B cell (primary cell): ENCODE data around the gene GLMN. TPM values are rescaled to one million over a fixed set of nuclear protein-coding genes. Genes with fewer than 3 reads are reported as not detected.

Experiments
- ATAC-seq: fragments of 200-7000 bp; cut with Tn5 transposase; one replicate; pipeline ENCODE4 v1.10.0; 2021; ENCODE audit warnings: low read depth, mild to moderate bottlenecking, moderate number of reproducible peaks, moderate library complexity
- CTCF ChIA-PET: fragments of 350-600 bp; sonication (Branson Sonifier 250); formaldehyde crosslinking; loops from one replicate; lab custom pipeline; 2021; ENCODE audit warnings: antibody characterized with exemption, inconsistent platforms; lab: Charles Lee
- POLR2A ChIA-PET: fragments of 350-600 bp; sonication (Branson Sonifier 250); formaldehyde crosslinking; loops from one replicate; lab custom pipeline; 2021; ENCODE audit warnings: antibody characterized with exemption; lab: Charles Lee
- DNase-seq: peaks from one replicate; pipeline ENCODE4 v3.0.0; 2013
- H2AFZ ChIP-seq: 2 replicates; pipeline ENCODE4 v1.6.1; 2012; ENCODE audit warnings: mild to moderate bottlenecking, low read depth, low read length; ENCODE audit not compliant: insufficient read depth, poor library complexity, severe bottlenecking
- H3K27ac ChIP-seq, 2 donors: 1 replicate in 1 of 2; 2 replicates in 1 of 2; pipeline ENCODE4 v1.5.1; 2012 to 2013; ENCODE audit warnings: low read length in 2 of 2, mild to moderate bottlenecking in 2 of 2, moderate library complexity in 1 of 2
- H3K27me3 ChIP-seq, 4 experiments: fragments of 200-600 bp in 1 of 4; sonication (generic) in 1 of 4; replicated peaks in 1 of 4; 1 replicate in 2 of 4; 2 replicates in 2 of 4; pipeline versions ENCODE4 v1.6.1 to v1.7.0; 2013 to 2016; ENCODE audit warnings: low read length in 3 of 4, mild to moderate bottlenecking in 2 of 4, mixed read lengths in 1 of 4, moderate library complexity in 1 of 4; ENCODE audit not compliant: insufficient read depth in 4 of 4, control insufficient read depth in 3 of 4; ENCODE audit errors: control extremely low read depth in 1 of 4
- H3K36me3 ChIP-seq, 2 experiments: replicated peaks in 1 of 2; 1 replicate in 1 of 2; 2 replicates in 1 of 2; pipeline versions ENCODE4 v1.6.1 to v1.7.1; 2013; ENCODE audit warnings: low read length in 1 of 2; ENCODE audit not compliant: insufficient read depth in 2 of 2, control insufficient read depth in 1 of 2; ENCODE audit errors: control extremely low read depth in 1 of 2, extremely low read depth in 1 of 2
- H3K4me1 ChIP-seq, 2 donors: fragments of 200-600 bp in 1 of 2; sonication (generic) in 1 of 2; 1 replicate in 1 of 2; 2 replicates in 1 of 2; pipeline versions ENCODE4 v1.5.1 to v1.6.1; 2013 to 2017; ENCODE audit warnings: low read length in 2 of 2; ENCODE audit not compliant: control insufficient read depth in 2 of 2, insufficient read depth in 2 of 2
- H3K4me2 ChIP-seq: replicated peaks from 2 replicates; pipeline ENCODE3; 2012; ENCODE audit warnings: mild to moderate bottlenecking, low read depth, low read length; ENCODE audit not compliant: poor library complexity, severe bottlenecking
- H3K4me3 ChIP-seq, 5 experiments: fragments of 200-600 bp in 1 of 5; sonication (generic) in 1 of 5; 1 replicate in 3 of 5; 2 replicates in 2 of 5; pipeline versions ENCODE4 v1.5.1 to v1.7.0; 2011 to 2016; ENCODE audit warnings: low read length in 4 of 5, mild to moderate bottlenecking in 4 of 5, low read depth in 2 of 5, control low read depth in 1 of 5, moderate library complexity in 1 of 5; ENCODE audit not compliant: insufficient read depth in 1 of 5; ENCODE audit errors: control extremely low read depth in 1 of 5, extremely low read depth in 1 of 5
- H3K79me2 ChIP-seq: fragments of 200-600 bp; sonication (generic); one replicate; pipeline ENCODE4 v1.6.0; 2016; ENCODE audit warnings: low read length; ENCODE audit not compliant: control insufficient read depth, insufficient read depth
- H3K9ac ChIP-seq: fragments of 200-600 bp; sonication (generic); 2 replicates; pipeline ENCODE4 v1.6.1; 2017; ENCODE audit warnings: mild to moderate bottlenecking, low read length, moderate library complexity
- H3K9me3 ChIP-seq, 3 donors: one replicate each; pipeline versions ENCODE4 v1.6.1 to v1.7.1; 2013; ENCODE audit warnings: low read length in 2 of 3; ENCODE audit not compliant: control insufficient read depth in 2 of 3, insufficient read depth in 1 of 3; ENCODE audit errors: control extremely low read depth in 1 of 3
- H4K20me1 ChIP-seq: 2 replicates; pipeline ENCODE4 v1.6.0; 2012; ENCODE audit warnings: mild to moderate bottlenecking, low read length; ENCODE audit not compliant: insufficient read depth, control insufficient read depth, poor library complexity, severe bottlenecking
- H3K27ac Mint-ChIP-seq: one replicate; pipeline ENCODE4 v1.8.0; 2021; ENCODE audit warnings: mixed read lengths
- H3K27me3 Mint-ChIP-seq: one replicate; pipeline ENCODE4 v1.8.0; 2021; ENCODE audit warnings: mixed read lengths
- H3K4me1 Mint-ChIP-seq: one replicate; pipeline ENCODE4 v1.8.0; 2021; ENCODE audit warnings: mixed read lengths
- H3K4me3 Mint-ChIP-seq: one replicate; pipeline ENCODE4 v1.8.0; 2021; ENCODE audit warnings: mixed read lengths
- H3K9me3 Mint-ChIP-seq: one replicate; pipeline ENCODE4 v1.8.0; 2022; ENCODE audit warnings: mixed read lengths; ENCODE audit not compliant: insufficient read depth
- EZH2 ChIP-seq: IDR thresholded peaks from 2 replicates; pipeline ENCODE4 v1.6.1; 2012; ENCODE audit warnings: borderline replicate concordance, low read depth, mild to moderate bottlenecking, moderate library complexity, low read length; ENCODE audit not compliant: insufficient read depth, poor library complexity, severe bottlenecking
- WGBS: methylation state at CpG from one replicate; pipeline ENCODE4 v1.1.5; 2013; ENCODE audit warnings: missing lambda C conversion rate; ENCODE audit not compliant: insufficient coverage; 5-methylcytosine and 5-hydroxymethylcytosine counted together
- intact Hi-C: fragments of 100-400 bp; cut with micrococcal nuclease; formaldehyde crosslinking; loops from one replicate; pipeline ENCODE4 v1.10.0; 2022
- polyA plus RNA-seq: library from polyadenylated mRNA; depleted of rRNA; stranded (reverse); fragments of >200 nt; gene quantifications from 2 replicates; pipeline ENCODE4 v1.2.3, GENCODE V29; 2012
- total RNA-seq, 2 donors: library from RNA; stranded (reverse); fragments of 120-200 nt in 1 of 2; gene quantifications; 1 replicate in 1 of 2; 2 replicates in 1 of 2; pipeline versions ENCODE4 v1.2.3 to v1.2.4, GENCODE V29; 2013 to 2022
- TF ChIP-seq, protein P1 (sequence below): fragments of 200-600 bp; IDR thresholded peaks from one replicate; pipeline ENCODE4 v1.8.0; 2022; ENCODE audit warnings: antibody characterized with exemption, mild to moderate bottlenecking

Gene GLMN
- total and polyA plus RNA-seq, 2 donors (not counting 1 experiment from before 2014, with no cell fraction given): 2.8 to 13.6 TPM

DNA sequence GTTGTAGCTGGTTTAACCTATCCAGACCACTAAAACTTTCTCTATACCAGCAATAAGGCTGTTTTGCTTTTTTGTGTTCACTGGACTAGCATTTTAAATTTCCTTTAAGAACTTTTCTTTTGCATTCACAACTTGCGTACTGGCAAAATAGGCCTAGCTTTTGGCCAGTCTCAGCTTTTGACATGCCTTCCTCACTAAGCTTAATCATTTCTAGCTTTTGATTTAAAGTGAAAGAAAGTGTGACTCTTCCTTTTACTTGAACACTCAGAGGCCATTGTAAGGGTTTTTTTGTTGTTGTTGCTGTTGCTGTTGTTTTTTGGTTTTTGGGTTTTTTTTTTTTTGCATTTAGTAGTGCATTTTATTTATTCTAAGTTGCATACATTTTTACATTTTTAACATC is 15.2 kb upstream of the GLMN start:
- no peak overlapping the region for H3K27ac ChIP-seq
- H2AFZ ChIP-seq: no peak overlapping the region
- DNase-seq: no peak
- H3K9me3 Mint-ChIP-seq: no peaks in the 10 kb centered on the region
- H3K4me1 ChIP-seq: no peaks in the 10 kb centered on the region
- no peak overlapping the region for H3K4me3 ChIP-seq
- intact Hi-C loops: no loop called here
- ChIA-PET POLR2A (no interaction called here), CTCF (interaction anchor here (0.7 to 1.5 kb wide), 2 partner anchors 23 to 67 kb away, joined by 4 read pairs; no protein-coding TSS in a partner anchor)
- no peak overlapping the region for H3K9ac ChIP-seq
- no peaks in the 10 kb centered on the region for H3K79me2 ChIP-seq
- no peaks in the 10 kb centered on the region for H3K27me3 Mint-ChIP-seq
- H3K27ac Mint-ChIP-seq: no peak overlapping the region
- no CpG with 5 or more reads among the region's 1 CpG for WGBS
- H3K27me3 ChIP-seq: no peaks in the 10 kb centered on the region
- no peak overlapping the region for H3K4me2 ChIP-seq
- no peak for TF ChIP-seq EZH2
- TF ChIP-seq, protein P1, sequence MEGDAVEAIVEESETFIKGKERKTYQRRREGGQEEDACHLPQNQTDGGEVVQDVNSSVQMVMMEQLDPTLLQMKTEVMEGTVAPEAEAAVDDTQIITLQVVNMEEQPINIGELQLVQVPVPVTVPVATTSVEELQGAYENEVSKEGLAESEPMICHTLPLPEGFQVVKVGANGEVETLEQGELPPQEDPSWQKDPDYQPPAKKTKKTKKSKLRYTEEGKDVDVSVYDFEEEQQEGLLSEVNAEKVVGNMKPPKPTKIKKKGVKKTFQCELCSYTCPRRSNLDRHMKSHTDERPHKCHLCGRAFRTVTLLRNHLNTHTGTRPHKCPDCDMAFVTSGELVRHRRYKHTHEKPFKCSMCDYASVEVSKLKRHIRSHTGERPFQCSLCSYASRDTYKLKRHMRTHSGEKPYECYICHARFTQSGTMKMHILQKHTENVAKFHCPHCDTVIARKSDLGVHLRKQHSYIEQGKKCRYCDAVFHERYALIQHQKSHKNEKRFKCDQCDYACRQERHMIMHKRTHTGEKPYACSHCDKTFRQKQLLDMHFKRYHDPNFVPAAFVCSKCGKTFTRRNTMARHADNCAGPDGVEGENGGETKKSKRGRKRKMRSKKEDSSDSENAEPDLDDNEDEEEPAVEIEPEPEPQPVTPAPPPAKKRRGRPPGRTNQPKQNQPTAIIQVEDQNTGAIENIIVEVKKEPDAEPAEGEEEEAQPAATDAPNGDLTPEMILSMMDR: no peak
- ATAC-seq: no peak
- no peaks in the 10 kb centered on the region for H3K9me3 ChIP-seq
- H3K4me3 Mint-ChIP-seq: no peak overlapping the region
- peaks cover 7% of the 10 kb centered on the region in 2 experiments for H3K36me3 ChIP-seq
- no peaks in the 10 kb centered on the region for H4K20me1 ChIP-seq
- H3K4me1 Mint-ChIP-seq: no peaks in the 10 kb centered on the region

DNA sequence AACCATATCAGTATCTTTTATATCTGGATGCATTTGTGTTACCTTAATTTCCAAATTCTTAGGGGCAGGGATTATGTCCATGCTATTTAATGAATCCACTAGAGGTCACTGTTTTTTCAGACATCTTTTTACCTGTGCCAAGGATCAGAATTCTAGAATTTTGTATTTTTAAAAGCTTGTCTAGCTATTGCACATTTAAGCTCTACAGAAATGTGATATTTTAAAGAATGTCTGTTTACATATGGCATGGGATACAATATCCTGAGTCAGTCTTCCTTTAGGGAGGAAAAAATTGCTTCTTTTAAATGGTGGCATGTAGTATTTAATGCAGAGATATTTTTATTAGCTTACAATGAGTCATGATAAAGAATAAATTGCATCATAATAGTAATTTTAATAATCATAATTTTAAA is 11.4 kb upstream of the GLMN start:
- Mint-ChIP-seq H3K27ac (no peak overlapping the region), H3K4me3 (no peak overlapping the region), H3K27me3 (no peaks in the 10 kb centered on the region), H3K4me1 (no peaks in the 10 kb centered on the region), H3K9me3 (no peaks in the 10 kb centered on the region)
- no peaks in the 10 kb centered on the region for H3K79me2 ChIP-seq
- H3K4me3 ChIP-seq: no peak overlapping the region
- H2AFZ ChIP-seq: no peak overlapping the region
- ATAC-seq (no peak), DNase-seq (peak; percentile 26)
- no peaks in the 10 kb centered on the region for H3K9me3 ChIP-seq
- no peaks in the 10 kb centered on the region for H3K27me3 ChIP-seq
- H4K20me1 ChIP-seq: no peaks in the 10 kb centered on the region
- peaks cover 9 to 26% of the 10 kb centered on the region in 2 experiments for H3K36me3 ChIP-seq
- POLR2A ChIA-PET: no interaction called here
- CTCF ChIA-PET: interaction anchor here (0.6 to 3.5 kb wide), 19 partner anchors 9 to 695 kb away, joined by 3 to 20 read pairs (median 4); partner anchors contain the start of genes GLMN, RPAP2 and RPL5
- H3K4me2 ChIP-seq: no peak overlapping the region
- intact Hi-C loops: loop anchor here (1.0 kb wide), 3 partner anchors 289 to 508 kb away; no protein-coding TSS in a partner anchor
- TF ChIP-seq EZH2: no peak
- TF ChIP-seq, protein P1: peak; percentile 76
- H3K4me1 ChIP-seq: no peaks in the 10 kb centered on the region
- no peak overlapping the region for H3K9ac ChIP-seq
- H3K27ac ChIP-seq: no peak overlapping the region
